Skeletal muscle tissue (tissue), 4 donors: ENCODE measurements around the gene FSTL4. TPM values are rescaled to one million over a fixed set of nuclear protein-coding genes. Genes with fewer than 3 reads are reported as not detected.
"Not testable (repeated sequence)": the region's sequence is repeated elsewhere in the genome, so short reads cannot be mapped to it uniquely, and the experiment has no call there.

Source experiments
- H3K27ac ChIP-seq: one replicate; pipeline ENCODE4 v1.7.0; 2013; ENCODE audit warnings: mild to moderate bottlenecking, low read depth, low read length, inconsistent platforms
- H3K27me3 ChIP-seq, 3 donors: one replicate each; pipeline ENCODE4 v1.7.0; 2013; ENCODE audit warnings: low read length in 3 of 3; ENCODE audit not compliant: control insufficient read depth in 3 of 3, insufficient read depth in 3 of 3
- H3K36me3 ChIP-seq, 3 donors: one replicate each; pipeline ENCODE4 v1.7.0; 2013; ENCODE audit warnings: low read length in 3 of 3; ENCODE audit not compliant: control insufficient read depth in 3 of 3, insufficient read depth in 3 of 3
- H3K4me1 ChIP-seq, 3 donors: one replicate each; pipeline ENCODE4 v1.7.0; 2013; ENCODE audit warnings: low read length in 3 of 3, mild to moderate bottlenecking in 3 of 3; ENCODE audit not compliant: control insufficient read depth in 3 of 3, insufficient read depth in 3 of 3
- H3K4me3 ChIP-seq, 3 donors: one replicate each; pipeline ENCODE4 v1.7.0; 2013; ENCODE audit warnings: low read length in 3 of 3
- H3K9ac ChIP-seq, 3 donors: one replicate each; pipeline ENCODE4 v1.7.0; 2013; ENCODE audit warnings: low read length in 3 of 3, mild to moderate bottlenecking in 3 of 3, moderate library complexity in 2 of 3, low read depth in 1 of 3
- H3K9me3 ChIP-seq, 3 donors: one replicate each; pipeline ENCODE4 v1.7.0; 2013; ENCODE audit warnings: low read length in 3 of 3; ENCODE audit not compliant: control insufficient read depth in 3 of 3
- total RNA-seq: library from RNA; depleted of rRNA; stranded (reverse); fragments of >200 nt; gene quantifications from one replicate; pipeline ENCODE4 v1.2.3, GENCODE V29; 2014
- donor health status: Osteomylitis.

The FSTL4 gene
- total RNA-seq, 1 donor from 2014 or later = 1.0 TPM

- Histone ChIP-seq H3K27me3 (peaks cover 0 to 12% (median 0%) of the 10 kb centered on the region in 3 donors), H3K4me3 (no peak overlapping the region), H3K27ac (no peak overlapping the region)
Measured at GRCh38 chr5:133200256-133200655, 412.1 kb downstream of the FSTL4 start.

GRCh38 chr5:133199417-133200178 lies 412.7 kb downstream of the FSTL4 start:
- peaks cover 0 to 12% (median 0%) of the 10 kb centered on the region in 3 donors for H3K27me3 ChIP-seq
- H3K27ac ChIP-seq = no peak overlapping the region
- peaks cover 0 to 11% (median 5%) of the 10 kb centered on the region in 3 donors for H3K4me1 ChIP-seq
- H3K9ac ChIP-seq = no peak overlapping the region
- no peaks in the 10 kb centered on the region for H3K9me3 ChIP-seq
- H3K4me3 ChIP-seq = no peak overlapping the region
- no peaks in the 10 kb centered on the region for H3K36me3 ChIP-seq

More at GRCh38 chr5:133200256-133200655, 412.1 kb downstream of the FSTL4 start:
- H3K9ac ChIP-seq = no peak overlapping the region
- H3K9me3 ChIP-seq = no peaks in the 10 kb centered on the region
- H3K4me1 ChIP-seq = peaks cover 0 to 11% (median 5%) of the 10 kb centered on the region in 3 donors
- H3K36me3 ChIP-seq = no peaks in the 10 kb centered on the region

DNA sequence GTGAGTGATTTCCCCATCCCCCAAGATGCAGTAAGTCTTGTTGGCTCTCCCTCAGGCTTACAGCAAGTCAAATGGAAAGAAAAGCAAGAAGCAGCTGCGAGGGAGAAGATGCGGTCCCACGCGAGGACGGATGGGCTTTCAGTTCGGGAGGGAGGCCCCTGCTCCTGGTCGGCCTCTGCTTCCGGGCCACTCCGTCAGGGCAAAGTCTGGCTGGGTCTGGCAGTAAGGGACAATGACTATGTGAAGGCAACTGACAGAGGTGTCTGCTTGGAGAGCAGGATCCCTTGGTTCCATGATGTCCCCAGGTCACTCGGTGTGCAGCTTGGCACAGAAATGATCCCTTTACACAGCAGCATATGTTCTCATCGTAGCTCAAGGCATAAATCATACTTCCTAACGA lies 413.8 kb downstream of the FSTL4 start:
- no peaks in the 10 kb centered on the region for H3K9me3 ChIP-seq
- no peak overlapping the region for H3K9ac ChIP-seq
- peaks cover 0 to 6% (median 5%) of the 10 kb centered on the region in 3 donors for H3K4me1 ChIP-seq
- no peak overlapping the region for H3K4me3 ChIP-seq
- H3K27ac ChIP-seq = no peak overlapping the region
- H3K27me3 ChIP-seq = peaks cover 0 to 12% (median 0%) of the 10 kb centered on the region in 3 donors
- no peaks in the 10 kb centered on the region for H3K36me3 ChIP-seq

GRCh38 chr5:133196441-133197085 lies 415.8 kb downstream of the FSTL4 start:
- Histone ChIP-seq H3K27ac (no peak overlapping the region), H3K36me3 (no peaks in the 10 kb centered on the region), H3K9me3 (no peaks in the 10 kb centered on the region), H3K4me3 (no peak overlapping the region), H3K27me3 (peaks cover 0 to 6% (median 0%) of the 10 kb centered on the region in 3 donors), H3K4me1 (peaks cover 0 to 5% (median 0%) of the 10 kb centered on the region in 3 donors), H3K9ac (no peak overlapping the region)

DNA sequence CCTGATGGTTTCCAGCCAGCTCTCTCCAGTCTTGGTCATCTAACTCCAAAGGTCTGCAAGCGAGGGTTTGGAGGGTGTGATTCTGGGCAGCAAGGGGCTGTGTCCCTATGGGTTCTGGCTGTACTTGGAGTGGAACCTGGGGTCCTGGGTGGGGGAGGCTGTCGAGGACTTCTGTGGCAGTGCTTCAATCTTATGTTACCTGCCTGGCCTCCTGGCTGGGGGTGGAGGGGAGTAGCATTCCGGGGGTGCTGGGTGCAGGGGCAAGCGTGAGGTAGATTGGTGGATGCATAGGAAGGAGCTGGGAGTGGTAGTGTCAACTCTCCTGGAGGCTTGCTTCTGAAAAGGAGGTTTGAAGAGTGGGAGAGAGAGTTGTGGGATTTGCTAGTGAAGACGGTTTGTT lies 417.1 kb downstream of the FSTL4 start:
- Histone ChIP-seq H3K4me3 (no peak overlapping the region), H3K9ac (no peak overlapping the region), H3K4me1 (peaks cover 0 to 5% (median 0%) of the 10 kb centered on the region in 3 donors), H3K27me3 (peaks cover 0 to 5% (median 0%) of the 10 kb centered on the region in 3 donors), H3K9me3 (no peaks in the 10 kb centered on the region), H3K27ac (no peak overlapping the region), H3K36me3 (no peaks in the 10 kb centered on the region)

- H3K4me3 ChIP-seq = no peak overlapping the region
- no peaks in the 10 kb centered on the region for H3K27me3 ChIP-seq
- H3K9ac ChIP-seq = no peak overlapping the region
- no peaks in the 10 kb centered on the region for H3K36me3 ChIP-seq
- H3K9me3 ChIP-seq = no peaks in the 10 kb centered on the region
- H3K4me1 ChIP-seq = peaks cover 0 to 5% (median 0%) of the 10 kb centered on the region in 3 donors
- no peak overlapping the region for H3K27ac ChIP-seq
Measured at GRCh38 chr5:133193794-133194193, 418.5 kb downstream of the FSTL4 start.

DNA sequence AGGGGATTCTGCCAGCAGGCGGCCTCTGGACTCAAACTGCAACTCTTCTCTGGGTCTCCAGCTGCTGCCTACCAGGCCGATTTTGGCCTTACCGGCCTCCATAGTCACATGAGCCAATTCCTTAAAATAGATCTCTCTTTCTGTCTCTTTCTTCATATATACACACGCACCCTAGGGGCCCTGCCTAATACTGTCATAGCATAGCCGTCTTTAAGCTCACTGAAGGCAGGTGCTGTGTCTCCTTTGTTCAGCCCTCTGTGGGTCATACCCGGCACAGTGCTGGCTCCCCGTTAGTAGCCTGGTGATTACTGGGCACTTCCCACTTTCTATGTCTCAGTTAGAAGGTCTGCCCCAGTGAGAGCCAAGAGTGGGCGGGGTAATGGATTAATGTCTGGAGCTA lies 419.6 kb downstream of the FSTL4 start:
- Histone ChIP-seq H3K27ac (no peak overlapping the region), H3K9me3 (no peaks in the 10 kb centered on the region), H3K27me3 (no peaks in the 10 kb centered on the region), H3K36me3 (no peaks in the 10 kb centered on the region), H3K4me3 (no peak overlapping the region), H3K9ac (no peak overlapping the region), H3K4me1 (peaks cover 0 to 5% (median 0%) of the 10 kb centered on the region in 3 donors)

DNA sequence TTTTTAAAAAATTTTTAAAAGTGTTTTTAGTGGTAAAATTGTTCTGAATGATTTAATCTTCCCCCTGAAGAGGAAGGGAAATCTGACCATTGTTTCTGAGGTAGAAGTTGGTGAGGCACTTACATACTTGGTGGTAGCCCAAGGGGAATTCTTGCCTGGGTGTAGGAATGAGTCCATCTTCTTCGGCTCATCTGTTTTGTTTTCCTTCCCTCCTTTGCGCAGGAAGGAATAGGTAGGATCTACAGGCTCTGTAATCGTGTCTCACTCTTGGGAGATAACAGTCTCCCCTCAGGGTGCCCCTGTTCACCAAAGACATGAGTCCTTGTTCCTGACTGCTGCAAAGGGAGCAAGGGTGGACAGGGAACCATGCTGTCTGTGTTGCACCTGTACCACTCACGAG lies 422.5 kb downstream of the FSTL4 start:
- Histone ChIP-seq H3K9me3 (no peaks in the 10 kb centered on the region), H3K4me3 (no peak overlapping the region), H3K27ac (no peak overlapping the region), H3K36me3 (no peaks in the 10 kb centered on the region), H3K4me1 (no peaks in the 10 kb centered on the region), H3K27me3 (no peaks in the 10 kb centered on the region), H3K9ac (no peak overlapping the region)

GRCh38 chr5:133179405-133179804 lies 432.9 kb downstream of the FSTL4 start:
- H3K4me1 ChIP-seq = no peaks in the 10 kb centered on the region
- H3K36me3 ChIP-seq = no peaks in the 10 kb centered on the region
- H3K9me3 ChIP-seq = no peaks in the 10 kb centered on the region
- no peak overlapping the region for H3K4me3 ChIP-seq
- H3K27me3 ChIP-seq = no peaks in the 10 kb centered on the region
- H3K9ac ChIP-seq = no peak overlapping the region
- no peak overlapping the region for H3K27ac ChIP-seq

DNA sequence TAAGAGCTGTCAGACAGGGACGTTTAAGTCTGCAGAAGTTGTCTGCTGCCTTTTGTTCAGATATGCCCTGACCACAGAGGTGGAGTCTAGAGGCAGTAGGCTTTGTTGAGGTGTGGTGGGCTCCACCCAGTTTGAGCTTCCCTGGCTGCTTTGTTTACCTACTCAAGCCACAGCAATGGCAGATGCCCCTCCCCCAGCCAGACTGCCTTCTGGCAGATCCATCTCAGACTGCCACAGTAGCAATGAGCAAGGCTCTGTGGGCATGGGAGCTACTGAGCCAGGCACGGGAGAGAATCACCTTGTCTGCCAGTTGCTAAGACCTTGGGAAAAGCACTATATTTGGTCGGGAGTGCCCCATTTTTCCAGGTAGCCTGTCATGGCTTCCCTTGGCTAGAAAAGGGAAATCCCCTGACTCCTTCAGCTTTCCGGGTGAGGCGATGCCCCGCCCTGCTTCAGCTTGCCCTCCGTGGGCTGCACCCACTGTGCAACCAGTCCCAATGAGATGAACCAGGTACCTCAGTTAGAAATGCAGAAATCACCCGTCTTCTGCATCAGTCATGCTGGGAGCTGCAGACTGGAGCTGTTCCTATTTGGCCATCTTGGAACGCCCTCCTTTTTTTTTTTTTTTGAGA lies 441.5 kb downstream of the FSTL4 start:
- H3K27ac ChIP-seq, H3K9ac ChIP-seq, H3K36me3 ChIP-seq, H3K4me1 ChIP-seq, H3K27me3 ChIP-seq, H3K4me3 ChIP-seq, H3K9me3 ChIP-seq: not testable (repeated sequence)
